GM23248 (cell line): ENCODE data around the gene PCCB.
"Not testable (repeated sequence)": the region's sequence is repeated elsewhere in the genome, so short reads cannot be mapped to it uniquely, and the experiment has no call there.

ENCODE experiments used
- EZH2 ChIP-seq: fragments of 200-600 bp; sonication (generic); IDR thresholded peaks from 2 replicates; pipeline ENCODE4 v1.6.1; 2018; ENCODE audit warnings: antibody characterized with exemption, mild to moderate bottlenecking; ENCODE audit not compliant: insufficient read depth, poor library complexity, severe bottlenecking
- EZH2phosphoT487 ChIP-seq: fragments of 200-600 bp; sonication (generic); IDR thresholded peaks from 2 replicates; pipeline ENCODE4 v1.6.1; 2018; ENCODE audit warnings: antibody characterized with exemption, moderate library complexity, mild to moderate bottlenecking, low read depth; ENCODE audit not compliant: insufficient read depth

GRCh38 chr3:136375800-136376199, 125.7 kb downstream of the PCCB start:
- TF ChIP-seq EZH2, EZH2phosphoT487: not testable (repeated sequence)
